ENCODE data around the gene CDH15. TPM values are rescaled to one million over a fixed set of nuclear protein-coding genes. Genes with fewer than 3 reads are reported as not detected.
A peak's percentile ranks its signal among the peaks of the same experiment; 100 is the strongest.

CDH15 gene
- total and polyA plus RNA-seq, 2 of the 13 experiments (the other 11 are each of a cell fraction or from before 2014, with no cell fraction given): 0.74 to 2.2 TPM

DNA sequence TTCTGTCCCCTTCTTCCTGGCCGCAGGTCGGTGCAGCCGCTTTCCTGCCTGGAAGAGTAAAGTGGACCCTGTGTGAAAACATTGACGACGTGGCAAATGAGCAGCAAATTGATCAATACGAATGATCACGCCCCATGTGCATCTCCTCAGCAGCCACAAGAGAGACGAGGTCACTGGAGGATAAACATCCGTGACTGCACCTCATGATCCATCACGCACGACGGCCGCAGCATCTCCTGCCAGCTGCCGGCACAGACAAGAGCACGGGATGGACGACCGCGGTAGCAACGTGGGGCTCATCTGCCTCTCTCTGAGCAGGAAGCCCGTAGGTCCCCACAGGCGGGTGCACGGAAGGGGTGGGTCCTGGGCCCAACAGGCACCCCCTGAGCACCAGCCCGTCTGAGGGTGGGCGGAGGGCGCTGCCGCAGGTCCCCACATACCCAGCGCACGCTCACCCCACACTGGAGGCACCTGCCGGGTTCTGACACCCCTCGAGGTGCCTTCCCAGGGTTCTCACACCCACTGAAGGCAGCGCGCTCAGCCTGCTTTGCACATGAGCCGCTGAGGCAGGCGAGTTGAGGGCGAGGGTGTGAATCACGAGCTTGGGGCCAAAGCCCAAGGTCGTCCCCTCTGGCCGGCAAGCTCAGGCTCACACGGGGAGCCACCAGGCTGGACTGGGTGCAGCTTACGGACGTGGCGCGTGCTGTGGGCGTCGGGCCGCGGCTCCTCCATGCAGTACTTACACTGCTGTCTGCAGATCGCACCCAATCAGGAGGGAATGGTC, 12.3 kb upstream of the CDH15 start (continued):
- 0 out of 2 replicates have a peak, but pooled peaks have one; percentile 21 for TF ChIP-seq ZNF619 (CRISPR knock-in tag; IDR thresholded peaks at IDR 0.05)
- no peak for TF ChIP-seq ATRX (CRISPR knock-in tag; IDR thresholded peaks at IDR 0.05; ENCODE audit: borderline replicate concordance)
- 0 out of 2 replicates have a peak, but pooled peaks have one; percentile 82 for TF ChIP-seq ZNF83 (CRISPR knock-in tag; IDR thresholded peaks at IDR 0.05; ENCODE audit: borderline replicate concordance)
- no peak for TF ChIP-seq NFE2L2 (IDR thresholded peaks at IDR 0.05; ENCODE audit: low read length)
- no peak for TF ChIP-seq GFI1 (CRISPR knock-in tag; IDR thresholded peaks at IDR 0.05; ENCODE audit: borderline replicate concordance)
- no peak for TF ChIP-seq SUZ12 (IDR thresholded peaks at IDR 0.05; ENCODE audit: low read depth, low read length)
- peak; percentile 87 for TF ChIP-seq IRX3 (CRISPR knock-in tag; IDR thresholded peaks at IDR 0.05; ENCODE audit: borderline replicate concordance, low read depth)
- no peak for TF ChIP-seq ZNF562 (CRISPR knock-in tag; IDR thresholded peaks at IDR 0.05; ENCODE audit: borderline replicate concordance)
- TF ChIP-seq, protein P1, sequence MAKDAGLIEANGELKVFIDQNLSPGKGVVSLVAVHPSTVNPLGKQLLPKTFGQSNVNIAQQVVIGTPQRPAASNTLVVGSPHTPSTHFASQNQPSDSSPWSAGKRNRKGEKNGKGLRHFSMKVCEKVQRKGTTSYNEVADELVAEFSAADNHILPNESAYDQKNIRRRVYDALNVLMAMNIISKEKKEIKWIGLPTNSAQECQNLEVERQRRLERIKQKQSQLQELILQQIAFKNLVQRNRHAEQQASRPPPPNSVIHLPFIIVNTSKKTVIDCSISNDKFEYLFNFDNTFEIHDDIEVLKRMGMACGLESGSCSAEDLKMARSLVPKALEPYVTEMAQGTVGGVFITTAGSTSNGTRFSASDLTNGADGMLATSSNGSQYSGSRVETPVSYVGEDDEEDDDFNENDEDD (CRISPR knock-in tag; IDR thresholded peaks at IDR 0.05; ENCODE audit: borderline replicate concordance): peak; percentile 89; the same call in 1 of the 2 replicates
- TF ChIP-seq ARNTL (CRISPR knock-in tag; IDR thresholded peaks at IDR 0.05): peak; percentile 81
- TF ChIP-seq, protein P2, sequence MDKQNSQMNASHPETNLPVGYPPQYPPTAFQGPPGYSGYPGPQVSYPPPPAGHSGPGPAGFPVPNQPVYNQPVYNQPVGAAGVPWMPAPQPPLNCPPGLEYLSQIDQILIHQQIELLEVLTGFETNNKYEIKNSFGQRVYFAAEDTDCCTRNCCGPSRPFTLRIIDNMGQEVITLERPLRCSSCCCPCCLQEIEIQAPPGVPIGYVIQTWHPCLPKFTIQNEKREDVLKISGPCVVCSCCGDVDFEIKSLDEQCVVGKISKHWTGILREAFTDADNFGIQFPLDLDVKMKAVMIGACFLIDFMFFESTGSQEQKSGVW (CRISPR knock-in tag; IDR thresholded peaks at IDR 0.05; ENCODE audit: borderline replicate concordance): no peak
- TF ChIP-seq, protein P3, sequence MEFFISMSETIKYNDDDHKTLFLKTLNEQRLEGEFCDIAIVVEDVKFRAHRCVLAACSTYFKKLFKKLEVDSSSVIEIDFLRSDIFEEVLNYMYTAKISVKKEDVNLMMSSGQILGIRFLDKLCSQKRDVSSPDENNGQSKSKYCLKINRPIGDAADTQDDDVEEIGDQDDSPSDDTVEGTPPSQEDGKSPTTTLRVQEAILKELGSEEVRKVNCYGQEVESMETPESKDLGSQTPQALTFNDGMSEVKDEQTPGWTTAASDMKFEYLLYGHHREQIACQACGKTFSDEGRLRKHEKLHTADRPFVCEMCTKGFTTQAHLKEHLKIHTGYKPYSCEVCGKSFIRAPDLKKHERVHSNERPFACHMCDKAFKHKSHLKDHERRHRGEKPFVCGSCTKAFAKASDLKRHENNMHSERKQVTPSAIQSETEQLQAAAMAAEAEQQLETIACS (CRISPR knock-in tag; IDR thresholded peaks at IDR 0.05): no peak; the same call in 1 of the 2 replicates
- TF ChIP-seq MYC (CRISPR knock-in tag; IDR thresholded peaks at IDR 0.05; ENCODE audit: borderline replicate concordance): peak; percentile 75; the same call in 1 of the 2 replicates
- TF ChIP-seq, protein P4, sequence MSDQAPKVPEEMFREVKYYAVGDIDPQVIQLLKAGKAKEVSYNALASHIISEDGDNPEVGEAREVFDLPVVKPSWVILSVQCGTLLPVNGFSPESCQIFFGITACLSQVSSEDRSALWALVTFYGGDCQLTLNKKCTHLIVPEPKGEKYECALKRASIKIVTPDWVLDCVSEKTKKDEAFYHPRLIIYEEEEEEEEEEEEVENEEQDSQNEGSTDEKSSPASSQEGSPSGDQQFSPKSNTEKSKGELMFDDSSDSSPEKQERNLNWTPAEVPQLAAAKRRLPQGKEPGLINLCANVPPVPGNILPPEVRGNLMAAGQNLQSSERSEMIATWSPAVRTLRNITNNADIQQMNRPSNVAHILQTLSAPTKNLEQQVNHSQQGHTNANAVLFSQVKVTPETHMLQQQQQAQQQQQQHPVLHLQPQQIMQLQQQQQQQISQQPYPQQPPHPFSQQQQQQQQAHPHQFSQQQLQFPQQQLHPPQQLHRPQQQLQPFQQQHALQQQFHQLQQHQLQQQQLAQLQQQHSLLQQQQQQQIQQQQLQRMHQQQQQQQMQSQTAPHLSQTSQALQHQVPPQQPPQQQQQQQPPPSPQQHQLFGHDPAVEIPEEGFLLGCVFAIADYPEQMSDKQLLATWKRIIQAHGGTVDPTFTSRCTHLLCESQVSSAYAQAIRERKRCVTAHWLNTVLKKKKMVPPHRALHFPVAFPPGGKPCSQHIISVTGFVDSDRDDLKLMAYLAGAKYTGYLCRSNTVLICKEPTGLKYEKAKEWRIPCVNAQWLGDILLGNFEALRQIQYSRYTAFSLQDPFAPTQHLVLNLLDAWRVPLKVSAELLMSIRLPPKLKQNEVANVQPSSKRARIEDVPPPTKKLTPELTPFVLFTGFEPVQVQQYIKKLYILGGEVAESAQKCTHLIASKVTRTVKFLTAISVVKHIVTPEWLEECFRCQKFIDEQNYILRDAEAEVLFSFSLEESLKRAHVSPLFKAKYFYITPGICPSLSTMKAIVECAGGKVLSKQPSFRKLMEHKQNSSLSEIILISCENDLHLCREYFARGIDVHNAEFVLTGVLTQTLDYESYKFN (CRISPR knock-in tag; conservative IDR thresholded peaks at IDR 0.05): peak; percentile 81
- TF ChIP-seq, protein P5, sequence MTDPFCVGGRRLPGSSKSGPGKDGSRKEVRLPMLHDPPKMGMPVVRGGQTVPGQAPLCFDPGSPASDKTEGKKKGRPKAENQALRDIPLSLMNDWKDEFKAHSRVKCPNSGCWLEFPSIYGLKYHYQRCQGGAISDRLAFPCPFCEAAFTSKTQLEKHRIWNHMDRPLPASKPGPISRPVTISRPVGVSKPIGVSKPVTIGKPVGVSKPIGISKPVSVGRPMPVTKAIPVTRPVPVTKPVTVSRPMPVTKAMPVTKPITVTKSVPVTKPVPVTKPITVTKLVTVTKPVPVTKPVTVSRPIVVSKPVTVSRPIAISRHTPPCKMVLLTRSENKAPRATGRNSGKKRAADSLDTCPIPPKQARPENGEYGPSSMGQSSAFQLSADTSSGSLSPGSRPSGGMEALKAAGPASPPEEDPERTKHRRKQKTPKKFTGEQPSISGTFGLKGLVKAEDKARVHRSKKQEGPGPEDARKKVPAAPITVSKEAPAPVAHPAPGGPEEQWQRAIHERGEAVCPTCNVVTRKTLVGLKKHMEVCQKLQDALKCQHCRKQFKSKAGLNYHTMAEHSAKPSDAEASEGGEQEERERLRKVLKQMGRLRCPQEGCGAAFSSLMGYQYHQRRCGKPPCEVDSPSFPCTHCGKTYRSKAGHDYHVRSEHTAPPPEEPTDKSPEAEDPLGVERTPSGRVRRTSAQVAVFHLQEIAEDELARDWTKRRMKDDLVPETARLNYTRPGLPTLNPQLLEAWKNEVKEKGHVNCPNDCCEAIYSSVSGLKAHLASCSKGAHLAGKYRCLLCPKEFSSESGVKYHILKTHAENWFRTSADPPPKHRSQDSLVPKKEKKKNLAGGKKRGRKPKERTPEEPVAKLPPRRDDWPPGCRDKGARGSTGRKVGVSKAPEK (CRISPR knock-in tag; IDR thresholded peaks at IDR 0.05; ENCODE audit: borderline replicate concordance): no peak
- TF ChIP-seq ZNF430 (CRISPR knock-in tag; IDR thresholded peaks at IDR 0.05): peak; percentile 88
